GM19463 (cell line): ENCODE measurements around the gene STK32C.
"Not testable (repeated sequence)": the region's sequence is repeated elsewhere in the genome, so short reads cannot be mapped to it uniquely, and the experiment has no call there.

Source experiments
- ATAC-seq: cut with Tn5 transposase; IDR thresholded peaks from one replicate; pipeline ENCODE4 v1.9.1; 2021; ENCODE audit warnings: mild to moderate bottlenecking, moderate library complexity; ENCODE audit not compliant: unreplicated experiment

The STK32C gene

DNA sequence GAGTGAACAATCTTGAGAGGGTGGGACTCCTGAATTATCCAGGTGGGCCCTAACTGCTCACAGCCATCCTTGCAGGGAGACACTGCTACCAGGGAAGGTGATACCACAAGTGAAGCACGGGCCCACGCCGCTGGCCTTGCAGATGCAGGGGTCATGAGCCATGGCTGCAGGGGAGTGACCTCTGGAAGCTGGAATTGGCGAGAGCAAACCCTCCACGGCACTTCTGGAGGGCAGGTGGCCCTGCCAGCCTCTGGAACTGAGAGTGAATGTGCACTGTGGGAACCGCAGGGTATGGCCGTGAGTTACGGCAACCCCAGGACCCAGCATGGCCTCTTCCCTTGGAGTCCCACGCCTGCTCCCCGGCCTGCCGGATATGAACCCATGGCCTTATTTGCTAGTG lies 37.5 kb downstream of the STK32C start:
- ATAC-seq: no peak

GRCh38 chr10:132269266-132270230 lies 38.2 kb downstream of the STK32C start:
- ATAC-seq: no peak

DNA sequence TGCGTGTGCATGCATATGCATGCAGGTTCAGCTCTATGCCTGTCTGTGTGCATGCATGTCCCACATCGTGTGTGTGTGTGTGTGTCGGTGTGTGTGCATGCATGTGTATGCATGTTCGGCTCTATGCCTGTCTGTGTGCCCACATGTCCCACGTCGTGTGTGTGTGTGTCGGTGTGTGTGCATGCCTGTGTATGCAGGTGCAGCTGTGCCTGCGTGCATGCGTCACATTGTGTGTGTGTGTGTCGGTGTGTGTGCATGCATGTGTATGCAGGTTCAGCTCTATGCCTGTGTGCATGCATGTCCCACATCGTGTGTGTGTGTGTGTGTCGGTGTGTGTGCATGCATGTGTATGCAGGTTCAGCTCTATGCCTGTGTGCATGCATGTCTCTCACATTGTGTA lies 39.8 kb downstream of the STK32C start:
- not testable (repeated sequence) for ATAC-seq

DNA sequence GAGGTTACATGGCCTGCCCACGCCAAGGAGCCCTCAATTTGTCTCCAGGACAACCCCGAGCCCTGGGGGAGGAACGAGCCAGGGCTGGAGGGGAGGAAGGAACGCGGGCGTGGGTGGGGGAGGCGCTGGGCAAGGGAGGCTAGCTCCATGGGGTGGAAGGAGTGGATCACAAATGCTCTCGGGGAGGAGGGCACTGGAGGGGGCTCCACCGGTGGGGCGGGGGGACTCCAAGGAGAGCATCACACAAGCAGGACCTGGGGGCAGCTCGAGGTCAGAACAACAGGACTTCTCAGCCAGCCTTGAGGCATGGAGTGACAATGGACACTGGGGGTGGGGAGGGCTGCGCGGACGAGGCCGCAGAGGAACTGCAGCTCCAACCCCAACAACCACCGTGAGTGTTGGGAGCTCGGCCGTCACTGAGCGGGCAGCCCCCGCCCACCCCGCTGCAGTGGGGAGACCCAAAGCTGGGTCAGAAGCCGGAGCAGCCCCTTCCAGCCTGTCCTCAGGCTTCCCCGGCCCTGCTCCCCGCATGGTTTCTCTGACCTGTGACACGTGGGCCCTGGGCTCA lies 41.1 kb downstream of the STK32C start:
- ATAC-seq: no peak

DNA sequence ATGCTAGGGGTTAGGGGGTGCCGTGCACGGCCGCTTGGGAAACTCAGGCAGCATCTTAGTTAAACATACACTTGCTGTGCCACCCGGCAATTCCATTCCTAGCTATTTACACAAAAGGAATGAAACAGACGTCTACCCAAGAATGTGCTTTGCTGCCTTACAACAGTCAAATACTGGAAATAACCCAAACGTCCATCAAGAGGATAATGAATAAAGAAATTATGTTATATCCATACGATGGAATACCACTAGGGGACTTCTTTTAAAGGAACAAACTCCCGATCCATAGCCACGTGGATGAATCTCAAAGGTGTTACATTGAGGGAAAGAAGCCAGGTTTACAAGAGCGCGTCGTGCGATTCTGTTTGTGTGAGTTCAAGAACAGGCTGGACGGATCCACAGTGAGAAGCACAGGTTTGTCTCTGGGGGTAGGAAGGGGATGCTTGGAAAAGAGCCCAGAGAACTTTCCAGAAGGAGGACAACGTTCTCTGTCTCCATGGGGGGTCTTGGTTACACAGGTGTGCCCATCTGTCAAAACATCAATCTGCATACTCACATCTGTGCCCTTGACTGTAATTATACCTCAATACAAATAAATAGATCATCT lies 41.8 kb downstream of the STK32C start:
- ATAC-seq: no peak

GRCh38 chr10:132264966-132265889 lies 42.5 kb downstream of the STK32C start:
- ATAC-seq: no peak

DNA sequence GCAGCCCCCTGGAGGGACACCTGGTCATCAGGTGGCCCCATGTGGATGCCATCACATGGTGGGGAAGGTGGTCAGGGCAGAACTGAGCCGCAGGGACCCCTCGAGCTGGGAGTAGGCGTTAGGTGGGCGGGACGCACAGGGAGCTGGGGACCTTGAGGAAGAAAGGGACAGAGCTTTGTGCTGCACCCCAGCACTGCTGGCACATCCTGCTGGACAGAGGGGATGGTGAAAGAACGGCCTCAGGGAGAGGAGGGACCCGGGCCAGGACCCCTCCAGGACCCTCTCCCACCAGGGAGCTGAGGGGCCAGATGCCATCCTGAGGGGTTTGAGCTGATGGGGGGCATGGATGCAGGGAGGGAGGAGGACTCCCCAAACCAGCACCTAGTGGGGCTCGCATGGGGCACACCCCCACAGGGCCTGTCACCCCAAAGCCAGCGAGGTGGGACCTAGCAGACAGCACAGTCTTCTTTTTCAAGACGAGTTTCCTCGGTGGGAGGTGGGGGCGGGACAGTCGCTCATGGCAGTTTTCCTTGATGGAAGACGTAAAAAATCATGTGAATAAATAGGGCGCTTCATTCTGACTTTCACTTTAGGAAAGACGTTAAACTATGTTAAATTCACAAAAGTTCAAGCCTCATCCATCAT lies 43.3 kb downstream of the STK32C start:
- no peak for ATAC-seq

DNA sequence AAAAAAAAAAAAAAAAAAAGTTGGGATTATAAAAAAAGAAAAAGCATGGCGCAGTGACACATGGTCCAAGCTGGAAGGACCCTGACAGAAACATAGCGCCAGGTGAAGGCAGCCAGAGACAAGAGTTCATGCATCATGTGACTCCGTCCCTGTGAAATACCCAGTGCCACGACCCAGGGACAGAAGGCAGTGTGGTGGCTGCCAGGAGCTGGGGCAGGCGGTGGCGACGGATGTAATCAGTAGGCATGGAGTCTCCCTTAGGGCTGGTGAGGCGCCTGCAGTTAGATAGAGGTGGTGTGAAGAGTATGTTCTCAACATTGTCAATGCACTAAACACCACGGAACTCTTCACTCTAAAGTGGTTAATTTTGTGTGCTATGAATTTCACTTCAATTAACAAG lies 43.9 kb downstream of the STK32C start:
- no peak for ATAC-seq

GRCh38 chr10:132259702-132260482 lies 47.9 kb downstream of the STK32C start:
- ATAC-seq: no peak

- no peak for ATAC-seq
Observed at GRCh38 chr10:132258423-132258822, 49.3 kb downstream of the STK32C start.

- no peak for ATAC-seq
Observed at GRCh38 chr10:132257907-132258306, 49.8 kb downstream of the STK32C start.

DNA sequence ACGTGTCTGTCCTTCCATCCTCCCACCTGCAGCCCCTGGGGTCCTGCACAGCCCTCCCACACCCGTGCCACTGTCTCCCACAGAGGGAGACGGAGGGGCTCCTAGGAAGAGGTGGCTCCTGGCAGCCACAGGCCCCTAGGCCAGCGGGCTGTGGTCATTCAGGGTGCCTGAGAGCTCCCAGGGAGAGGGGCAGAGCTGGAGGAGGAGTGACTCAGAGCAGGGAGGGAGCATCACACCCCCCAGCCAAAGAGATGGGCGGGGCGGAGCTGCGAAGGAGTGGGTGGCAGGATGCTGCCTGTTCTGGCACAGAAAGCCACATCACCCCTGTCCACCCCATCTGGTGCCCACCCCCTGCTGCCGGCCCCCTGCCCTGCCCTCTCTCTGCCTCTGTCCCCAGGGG lies 50.5 kb downstream of the STK32C start:
- no peak for ATAC-seq

- ATAC-seq: no peak
Observed at GRCh38 chr10:132256866-132257265, 50.9 kb downstream of the STK32C start.

DNA sequence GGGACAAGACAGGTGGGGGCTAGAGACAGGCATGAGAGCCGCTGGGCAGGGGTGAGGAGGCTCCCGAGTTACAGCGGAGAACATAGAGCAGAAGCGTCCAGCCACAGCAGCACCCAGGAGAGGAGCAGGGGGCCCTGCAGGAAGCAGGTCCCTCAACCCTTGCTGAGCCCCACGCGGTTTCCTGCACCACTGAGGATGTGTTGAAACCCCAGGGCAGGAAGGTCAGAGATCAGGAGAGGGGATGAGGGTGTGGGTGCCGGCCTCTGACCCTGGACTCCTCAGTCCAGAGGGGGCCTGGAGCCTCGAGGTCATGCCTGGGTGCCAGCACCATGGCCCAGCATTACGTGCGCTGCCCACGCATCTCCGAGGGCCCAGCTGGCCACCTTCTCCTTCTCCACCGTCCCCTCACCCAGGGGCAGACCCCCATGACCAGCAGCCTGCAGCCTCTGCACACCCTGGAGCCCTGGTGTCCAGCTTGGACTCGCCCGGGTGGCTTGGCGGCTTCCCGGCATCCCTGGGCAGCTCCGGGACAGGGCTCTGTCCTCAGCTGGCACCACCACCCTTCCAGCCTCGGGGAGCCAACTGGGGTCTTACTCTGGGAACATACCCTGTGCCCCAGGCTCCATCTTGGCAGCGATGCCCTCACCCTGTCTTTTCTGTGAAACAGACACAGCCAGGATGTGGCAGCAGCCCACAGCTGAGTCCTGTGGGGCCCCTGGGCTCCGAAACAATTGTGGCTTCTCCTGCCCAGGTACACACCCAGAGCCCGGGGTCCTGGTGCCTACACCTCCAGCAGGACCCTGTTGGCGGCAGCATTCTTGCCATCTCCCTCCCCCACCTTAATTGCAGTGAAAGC lies 52.0 kb downstream of the STK32C start:
- no peak for ATAC-seq

- no peak for ATAC-seq
Observed at GRCh38 chr10:132254841-132255240, 52.9 kb downstream of the STK32C start.

GRCh38 chr10:132253092-132253687 lies 54.6 kb downstream of the STK32C start:
- ATAC-seq: no peak

GRCh38 chr10:132252412-132252811 lies 55.3 kb downstream of the STK32C start:
- no peak for ATAC-seq

DNA sequence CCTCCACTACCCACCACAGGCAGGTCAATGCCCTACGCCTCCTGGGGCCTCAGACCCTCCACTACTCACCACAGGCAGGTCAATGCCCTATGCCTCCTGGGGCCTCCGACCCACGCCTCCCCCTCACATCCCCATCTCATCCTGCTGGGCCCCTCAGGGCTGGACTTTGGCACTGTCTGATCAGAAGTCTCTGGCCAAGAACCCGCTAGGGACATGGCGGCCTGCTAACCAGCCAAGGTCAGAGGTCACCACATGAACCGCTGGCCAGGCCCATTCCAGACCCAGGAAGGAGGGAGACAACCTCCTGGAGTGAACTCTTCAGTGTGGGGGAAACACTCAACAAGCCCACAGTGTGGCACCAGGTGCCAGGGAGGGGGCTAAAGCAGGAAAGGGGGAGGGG lies 55.8 kb downstream of the STK32C start:
- ATAC-seq: no peak
